ENCODE measurements around the gene ZNRF1. TPM values are rescaled to one million over a fixed set of nuclear protein-coding genes. Genes with fewer than 3 reads are reported as not detected.

ZNRF1 gene
- total and polyA plus RNA-seq, 7 donors: 10.6 to 33.0 (median 16.9) TPM

Other genes with a start within 250 kb of the ZNRF1 start
- 1 to 10 TPM in 1 of 4 donors, under 1 TPM in 1, not detected in 2; 0.71 to 2.2 TPM for gene FA2H, start 224.2 kb upstream of the ZNRF1 start, total RNA-seq
- gene FA2H, start 224.2 kb upstream of the ZNRF1 start, polyA plus RNA-seq: 10 to 100 TPM in 2 of 3 donors, 1 to 10 TPM in 1; 6.0 to 31.0 (median 11.3) TPM
- 10 to 100 TPM; 15.1 to 40.7 (median 24.6) TPM for gene WDR59, start 13.9 kb upstream of the ZNRF1 start, total RNA-seq
- 10 to 100 TPM in 2 of 3 donors, 1 to 10 TPM in 1; 6.2 to 20.3 (median 13.8) TPM for gene WDR59, start 13.9 kb upstream of the ZNRF1 start, polyA plus RNA-seq
- 1 to 10 TPM; 2.5 to 7.6 (median 7.3) TPM for gene LDHD, start 117.8 kb downstream of the ZNRF1 start, total RNA-seq
- gene LDHD, start 117.8 kb downstream of the ZNRF1 start, polyA plus RNA-seq: 100 to 1,000 TPM in 1 of 3 donors, 10 to 100 TPM in 2; 66.1 to 114 (median 78.0) TPM
- 10 to 100 TPM in 3 of 4 donors, 1 to 10 TPM in 1; 9.2 to 17.5 (median 15.4) TPM for gene ZFP1, start 149.5 kb downstream of the ZNRF1 start, total RNA-seq
- gene ZFP1, start 149.5 kb downstream of the ZNRF1 start, polyA plus RNA-seq: 1 to 10 TPM in 2 of 3 donors, under 1 TPM in 1; 0.60 to 4.0 (median 2.3) TPM
- not detected for gene CTRB2, start 208.1 kb downstream of the ZNRF1 start, total RNA-seq
- gene CTRB2, start 208.1 kb downstream of the ZNRF1 start, polyA plus RNA-seq: 10 to 100 TPM in 1 of 3 donors, under 1 TPM in 1, not detected in 1; 0.42 to 17.4 TPM
- not detected for gene CTRB1, start 220.0 kb downstream of the ZNRF1 start, total RNA-seq
- 10 to 100 TPM in 1 of 3 donors, under 1 TPM in 1, not detected in 1; 0.48 to 16.8 TPM for gene CTRB1, start 220.0 kb downstream of the ZNRF1 start, polyA plus RNA-seq